Mesothelial cell of epicardium (in vitro differentiated cells): ENCODE measurements around the gene CYB5A. TPM values are rescaled to one million over a fixed set of nuclear protein-coding genes. Genes with fewer than 3 reads are reported as not detected.

Experiments
- DNase-seq, 2 experiments: peaks; one replicate each; pipeline ENCODE4 v3.0.0; 2021; ENCODE audit warnings: low spot score in 2 of 2; ENCODE audit not compliant: unreplicated experiment in 2 of 2
- H3K27ac Mint-ChIP-seq: 2 replicates; pipeline ENCODE4 v1.8.0; 2021; ENCODE audit warnings: mixed read lengths
- H3K27me3 Mint-ChIP-seq: 2 replicates; pipeline ENCODE4 v1.8.0; 2021; ENCODE audit warnings: low read depth, mixed read lengths
- H3K36me3 Mint-ChIP-seq: 2 replicates; pipeline ENCODE4 v1.8.0; 2021; ENCODE audit warnings: mixed read lengths
- H3K4me1 Mint-ChIP-seq: 2 replicates; pipeline ENCODE4 v1.8.0; 2021; ENCODE audit warnings: mixed read lengths
- H3K4me3 Mint-ChIP-seq: 2 replicates; pipeline ENCODE4 v1.8.0; 2021; ENCODE audit warnings: mild to moderate bottlenecking, moderate library complexity, mixed read lengths
- H3K9me3 Mint-ChIP-seq: 2 replicates; pipeline ENCODE4 v1.8.0; 2021; ENCODE audit warnings: mixed read lengths
- total RNA-seq: library from RNA; stranded (reverse); gene quantifications from 3 replicates; pipeline ENCODE4 v1.2.1, GENCODE V29; 2021
- TF ChIP-seq, protein P1 (sequence below): fragments of 200-600 bp; sonication (generic); IDR thresholded peaks from one replicate; pipeline ENCODE4 v1.5.0; 2021; ENCODE audit warnings: antibody characterized with exemption; ENCODE audit not compliant: unreplicated experiment

Gene CYB5A
- total RNA-seq, 1 donor from 2014 or later, result 37.6 TPM

DNA sequence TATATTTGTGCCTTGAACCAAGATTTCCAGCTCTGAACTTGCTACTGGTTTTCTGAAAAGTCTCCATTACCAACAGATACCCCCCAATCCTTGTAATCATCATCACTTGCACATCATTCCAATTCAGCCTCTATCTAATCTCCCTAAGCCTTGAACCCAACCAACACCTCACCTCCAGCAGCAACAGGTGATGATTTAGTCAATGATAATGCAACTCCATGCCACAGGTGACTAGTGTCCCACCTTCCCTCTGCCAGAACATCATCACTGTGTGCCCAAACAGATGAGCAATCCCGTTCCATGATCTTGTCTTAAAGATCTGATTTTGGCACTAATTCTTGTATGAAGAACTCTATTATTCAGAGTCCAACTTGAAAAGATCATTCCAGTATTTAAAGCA is 75.9 kb downstream of the CYB5A start:
- H3K36me3 Mint-ChIP-seq, result no peaks in the 10 kb centered on the region

DNA sequence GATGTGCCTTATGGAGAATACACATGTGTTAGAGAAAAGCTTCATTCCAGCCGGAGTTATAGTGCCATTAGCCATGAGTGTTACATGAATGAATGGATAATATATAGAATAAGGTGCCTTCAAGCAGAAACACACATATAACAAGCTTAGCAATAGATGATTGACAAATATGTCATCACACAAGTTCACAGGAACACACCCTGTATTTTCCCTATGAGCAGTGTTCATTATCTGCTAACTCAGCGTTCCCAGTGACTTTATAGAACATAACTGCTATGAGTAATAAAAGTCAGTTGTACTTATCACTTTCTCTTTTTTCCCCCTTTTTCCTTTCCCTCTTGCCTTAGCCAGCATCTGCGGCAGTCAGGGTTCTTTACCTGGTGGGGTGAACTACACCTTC is 78.3 kb downstream of the CYB5A start:
- TF ChIP-seq, protein P1, sequence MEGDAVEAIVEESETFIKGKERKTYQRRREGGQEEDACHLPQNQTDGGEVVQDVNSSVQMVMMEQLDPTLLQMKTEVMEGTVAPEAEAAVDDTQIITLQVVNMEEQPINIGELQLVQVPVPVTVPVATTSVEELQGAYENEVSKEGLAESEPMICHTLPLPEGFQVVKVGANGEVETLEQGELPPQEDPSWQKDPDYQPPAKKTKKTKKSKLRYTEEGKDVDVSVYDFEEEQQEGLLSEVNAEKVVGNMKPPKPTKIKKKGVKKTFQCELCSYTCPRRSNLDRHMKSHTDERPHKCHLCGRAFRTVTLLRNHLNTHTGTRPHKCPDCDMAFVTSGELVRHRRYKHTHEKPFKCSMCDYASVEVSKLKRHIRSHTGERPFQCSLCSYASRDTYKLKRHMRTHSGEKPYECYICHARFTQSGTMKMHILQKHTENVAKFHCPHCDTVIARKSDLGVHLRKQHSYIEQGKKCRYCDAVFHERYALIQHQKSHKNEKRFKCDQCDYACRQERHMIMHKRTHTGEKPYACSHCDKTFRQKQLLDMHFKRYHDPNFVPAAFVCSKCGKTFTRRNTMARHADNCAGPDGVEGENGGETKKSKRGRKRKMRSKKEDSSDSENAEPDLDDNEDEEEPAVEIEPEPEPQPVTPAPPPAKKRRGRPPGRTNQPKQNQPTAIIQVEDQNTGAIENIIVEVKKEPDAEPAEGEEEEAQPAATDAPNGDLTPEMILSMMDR, result no peak
- Mint-ChIP-seq H3K27me3 (no peaks in the 10 kb centered on the region), H3K36me3 (no peaks in the 10 kb centered on the region), H3K9me3 (no peaks in the 10 kb centered on the region), H3K4me1 (no peaks in the 10 kb centered on the region), H3K4me3 (no peak overlapping the region), H3K27ac (no peak overlapping the region)
- no peak for DNase-seq

More for the DNA sequence above, 75.9 kb downstream of the CYB5A start:
- no peak overlapping the region for H3K27ac Mint-ChIP-seq
- TF ChIP-seq, protein P1, result no peak
- no peak for DNase-seq
- no peaks in the 10 kb centered on the region for H3K27me3 Mint-ChIP-seq
- no peak overlapping the region for H3K4me3 Mint-ChIP-seq
- H3K9me3 Mint-ChIP-seq, result peaks cover under 1% of the 10 kb centered on the region
- no peaks in the 10 kb centered on the region for H3K4me1 Mint-ChIP-seq

DNA sequence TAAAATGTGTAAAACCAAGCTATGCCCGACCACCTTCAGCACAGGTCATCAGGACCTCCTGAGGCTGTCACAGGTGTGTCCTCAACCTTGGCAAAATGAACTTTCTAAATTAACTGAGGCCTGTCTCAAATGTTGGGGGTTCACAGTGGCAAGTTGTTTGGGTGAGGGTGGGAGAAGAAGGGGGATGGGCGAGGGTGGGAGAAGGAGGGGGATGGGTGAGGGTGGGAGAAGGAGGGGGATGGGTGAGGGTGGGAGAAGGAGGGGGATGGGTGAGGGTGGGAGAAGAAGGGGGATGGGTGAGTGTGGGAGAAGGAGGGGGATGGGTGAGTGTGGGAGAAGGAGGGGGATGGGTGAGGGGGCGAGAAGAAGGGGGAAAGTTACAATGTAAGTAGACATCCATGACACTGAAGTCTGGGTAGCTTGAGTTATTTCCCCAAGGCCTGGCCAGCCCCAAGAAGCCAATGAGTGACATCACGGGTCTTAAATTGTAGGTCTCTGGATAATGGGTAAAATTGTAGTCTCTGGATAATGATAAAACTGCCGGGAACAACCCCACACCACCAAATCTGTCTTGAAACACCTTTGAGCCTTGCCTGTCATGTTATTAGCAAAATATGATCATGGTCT is 87.1 kb downstream of the CYB5A start:
- TF ChIP-seq, protein P1, result no peak
- Mint-ChIP-seq H3K36me3 (no peaks in the 10 kb centered on the region), H3K27ac (no peak overlapping the region), H3K9me3 (no peaks in the 10 kb centered on the region), H3K4me3 (no peak overlapping the region), H3K4me1 (peaks cover 1% of the 10 kb centered on the region), H3K27me3 (no peaks in the 10 kb centered on the region)
- no peak for DNase-seq

DNA sequence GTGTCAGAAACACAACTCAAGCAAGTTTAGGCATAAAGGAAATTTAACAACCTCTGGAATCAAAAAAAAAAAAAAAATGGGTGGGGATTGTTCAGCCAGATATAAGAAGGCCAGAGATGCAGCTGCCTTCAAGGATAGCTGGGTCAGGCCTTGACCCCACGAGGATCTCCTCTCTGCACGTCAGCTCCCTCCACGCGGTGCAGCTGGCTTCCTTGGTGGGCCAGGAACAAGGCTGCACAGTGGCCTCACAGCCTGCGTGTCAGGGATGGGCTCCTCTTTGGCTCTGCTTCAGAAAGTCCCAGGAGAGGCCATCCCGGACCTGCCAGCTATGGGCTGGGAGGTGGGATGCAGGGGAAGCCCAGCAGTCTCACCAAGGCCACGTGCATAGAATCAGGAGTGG is 88.0 kb downstream of the CYB5A start:
- Mint-ChIP-seq H3K27me3 (no peaks in the 10 kb centered on the region), H3K36me3 (no peaks in the 10 kb centered on the region), H3K4me3 (no peak overlapping the region), H3K9me3 (no peaks in the 10 kb centered on the region), H3K27ac (no peak overlapping the region), H3K4me1 (peaks cover 1% of the 10 kb centered on the region)
- TF ChIP-seq, protein P1, result no peak
- no peak for DNase-seq

Other genes starting within 250 kb of the CYB5A start
- 1.6 to 2.3 TPM (median 2.2 TPM) in 3 replicates for gene FBXO15, start 144.1 kb downstream of the CYB5A start, total RNA-seq
- gene TIMM21, start 143.4 kb downstream of the CYB5A start, total RNA-seq, result 22.8 to 24.4 TPM (median 24.0 TPM) in 3 replicates
- gene C18orf63, start 23.9 kb upstream of the CYB5A start, total RNA-seq, result not detected in 3 replicates
- not detected in 3 replicates for gene DIPK1C, start 165.3 kb upstream of the CYB5A start, total RNA-seq
- gene CNDP2, start 204.4 kb upstream of the CYB5A start, total RNA-seq, result 195 to 198 TPM (median 197 TPM) in 3 replicates
- gene CNDP1, start 242.5 kb upstream of the CYB5A start, total RNA-seq, result 0.40 to 0.75 TPM (median 0.41 TPM) in 3 replicates